Coronary artery (tissue), 2 donors: ENCODE data around the gene ADGRD1.
A peak's percentile ranks its signal among the peaks of the same experiment; 100 is the strongest.

Experiments
- DNase-seq: peaks from one replicate; pipeline ENCODE4 v3.0.0-alpha.2; 2017; ENCODE audit warnings: low spot score
- H3K27ac ChIP-seq, 2 donors: fragments of 200-600 bp; sonication (generic); one replicate each; pipeline ENCODE4 v1.5.1; 2016 to 2019
- H3K4me3 ChIP-seq: fragments of 200-600 bp; sonication (generic); 2 replicates; pipeline ENCODE4 v1.5.1; 2016; ENCODE audit warnings: mild to moderate bottlenecking, moderate library complexity
- CTCF ChIP-seq: fragments of 200-600 bp; sonication (generic); IDR thresholded peaks from one replicate; pipeline ENCODE4 v1.5.1; 2019; ENCODE audit warnings: antibody characterized with exemption

The ADGRD1 gene

DNA sequence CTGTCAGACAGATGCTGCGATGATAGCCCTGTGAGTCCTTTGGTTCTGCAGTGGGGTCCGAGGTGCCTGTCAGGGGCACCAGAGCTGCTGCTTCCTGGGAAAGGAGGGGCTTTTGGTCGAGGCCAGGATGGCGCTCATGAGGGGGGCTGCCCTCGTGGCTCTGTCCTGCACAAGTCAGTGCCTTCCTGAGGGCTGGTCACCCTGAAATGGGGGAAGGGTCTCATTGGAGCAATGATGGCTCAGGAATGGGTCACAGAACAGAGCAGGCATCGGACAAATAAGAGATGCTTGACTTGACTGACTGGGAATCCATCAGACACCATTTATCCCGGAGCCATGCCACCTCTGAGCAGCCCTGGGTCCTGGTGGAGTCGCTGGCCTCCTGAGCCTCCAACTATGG, 121.9 kb downstream of the ADGRD1 start:
- no peak overlapping the region for H3K4me3 ChIP-seq
- no peak overlapping the region for H3K27ac ChIP-seq
- DNase-seq = peak; percentile 60
- no peak for TF ChIP-seq CTCF

GRCh38 chr12:131076296-131076695, 122.6 kb downstream of the ADGRD1 start:
- Histone ChIP-seq H3K27ac (no peak overlapping the region), H3K4me3 (no peak overlapping the region)
- peak; percentile 61 for DNase-seq
- no peak for TF ChIP-seq CTCF

DNA sequence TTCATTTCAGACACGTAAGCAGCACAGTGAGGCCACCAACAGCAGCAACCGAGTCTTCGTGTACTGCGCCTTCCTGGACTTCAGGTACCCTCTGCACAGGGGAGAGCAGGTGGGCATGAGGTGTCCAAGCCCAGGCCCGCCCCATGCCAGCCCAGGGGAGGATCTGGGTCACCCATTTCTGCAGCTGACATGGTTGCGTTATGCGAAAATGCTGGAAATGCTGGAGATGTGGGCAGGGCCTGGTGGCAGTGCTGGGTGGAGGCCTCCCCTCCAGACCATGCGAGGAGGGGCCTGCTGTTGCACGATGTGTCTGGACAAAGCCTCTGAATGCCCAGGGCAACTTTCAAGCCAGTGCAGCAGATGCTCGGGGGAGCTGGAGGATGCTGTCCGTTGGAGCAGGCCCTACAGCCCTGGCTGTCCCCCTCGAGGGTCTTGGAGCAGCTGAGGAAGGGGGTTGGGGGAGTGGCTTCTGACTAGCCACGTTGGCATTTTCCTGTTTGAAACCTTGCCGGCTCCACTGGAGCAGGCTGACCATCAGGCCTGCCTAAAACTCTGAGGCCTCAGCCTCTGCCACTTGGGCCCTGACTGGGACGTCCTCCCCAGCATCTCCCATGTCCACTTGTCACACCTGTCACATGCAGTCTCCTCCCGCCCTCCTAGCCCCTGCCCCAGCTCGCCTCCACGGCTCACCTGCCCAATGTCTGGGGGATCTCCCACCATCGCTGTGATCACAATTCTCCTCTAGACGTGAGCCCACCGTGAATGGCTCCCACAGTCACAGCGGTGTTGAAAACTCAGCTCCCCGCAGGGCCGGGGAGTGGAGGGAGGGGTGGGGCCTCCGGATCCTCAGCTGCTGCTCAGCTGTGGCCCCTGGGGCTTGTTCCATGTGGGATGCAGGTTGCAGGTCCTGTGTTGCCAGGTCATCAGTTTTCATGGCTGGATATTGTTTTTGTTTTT, 123.4 kb downstream of the ADGRD1 start:
- no peak for TF ChIP-seq CTCF
- H3K27ac ChIP-seq = no peak overlapping the region
- peak; percentile 62 for DNase-seq
- H3K4me3 ChIP-seq = no peak overlapping the region

GRCh38 chr12:131077931-131078391, 124.3 kb downstream of the ADGRD1 start:
- no peak for TF ChIP-seq CTCF
- H3K4me3 ChIP-seq = no peak overlapping the region
- H3K27ac ChIP-seq = no peak overlapping the region
- DNase-seq = peak; percentile 53

DNA sequence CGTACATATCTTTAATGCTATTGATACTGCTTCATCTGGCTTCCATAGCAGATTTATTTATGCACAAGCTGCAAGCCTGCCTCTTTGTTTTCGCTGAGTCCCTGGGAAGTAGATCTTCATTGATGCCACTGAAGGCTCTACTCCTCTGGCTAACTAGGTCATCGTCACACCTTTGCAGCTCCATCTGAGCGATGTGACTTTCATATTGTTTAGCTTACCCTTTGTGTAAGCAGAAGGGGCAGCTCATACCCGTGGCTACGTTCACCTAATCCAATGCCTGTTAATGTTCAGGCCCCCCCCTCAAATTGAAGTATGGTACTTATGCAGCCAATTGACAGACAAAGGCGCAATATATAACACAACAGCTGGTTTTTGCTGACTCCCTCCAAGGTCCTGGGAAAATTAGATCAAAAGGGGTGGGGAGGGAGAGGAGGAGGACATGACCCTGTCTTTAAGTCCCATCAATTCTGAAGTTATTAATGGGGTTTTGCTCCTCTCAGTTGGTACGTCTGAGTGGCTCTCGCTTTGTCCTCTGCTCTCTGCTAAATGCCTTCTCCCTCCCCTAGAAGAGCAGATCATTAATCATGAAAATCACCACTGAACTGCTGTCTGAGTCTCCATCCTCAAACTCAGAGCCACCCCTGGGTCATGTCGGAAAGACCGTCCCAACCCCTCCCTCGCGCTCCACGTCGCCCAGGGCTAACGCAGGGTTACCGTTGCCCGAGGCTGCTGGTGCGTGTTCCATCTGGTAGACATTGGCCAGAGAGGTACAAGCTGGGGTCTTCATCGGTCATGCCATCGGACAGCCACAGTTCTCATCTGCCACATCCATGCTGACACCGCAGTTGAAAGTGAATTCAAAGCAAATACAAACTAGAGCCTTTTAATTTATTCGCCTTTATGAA, 128.8 kb downstream of the ADGRD1 start:
- TF ChIP-seq CTCF = no peak
- DNase-seq = peak; percentile 41

GRCh38 chr12:131084341-131085011, 130.8 kb downstream of the ADGRD1 start:
- Histone ChIP-seq H3K4me3 (no peak overlapping the region), H3K27ac (no peak overlapping the region)
- no peak for TF ChIP-seq CTCF
- DNase-seq = peak; percentile 63

More for the DNA sequence above, 128.8 kb downstream of the ADGRD1 start:
- Histone ChIP-seq H3K27ac (no peak overlapping the region), H3K4me3 (no peak overlapping the region)
